GM12878 (cell line): ENCODE results near the gene TMPRSS6. TPM values are rescaled to one million over a fixed set of nuclear protein-coding genes. Genes with fewer than 3 reads are reported as not detected.

Experiments
- ATAC-seq: fragments of 200-7000 bp; cut with Tn5 transposase; 3 replicates; pipeline ENCODE4 v1.9.1; 2020; ENCODE audit warnings: mild to moderate bottlenecking, moderate library complexity
- BruUV-seq: library from RNA; stranded (reverse); fragments of 400-500 nt; replicated peaks from 2 replicates; lab custom pipeline; 2021; lab: Mats Ljungman, UMichigan
- CTCF ChIA-PET: fragments of 300-600 bp; sonication (Branson Sonifier 250); formaldehyde crosslinking; extraction: SDS; loops from one replicate; lab custom pipeline; 2021; ENCODE audit warnings: inconsistent platforms; lab: Yijun Ruan, JAX
- POLR2A ChIA-PET: fragments of 350-600 bp; formaldehyde crosslinking; extraction: SDS; loops from one replicate; lab custom pipeline; 2021; ENCODE audit warnings: inconsistent platforms; lab: Charles Lee
- RAD21 ChIA-PET: fragments of 300-600 bp; sonication (Branson Sonifier 250); formaldehyde crosslinking; loops from one replicate; lab custom pipeline; 2023; ENCODE audit warnings: antibody characterized with exemption; ENCODE audit not compliant: unreplicated experiment; lab: Charles Lee
- SMC1A ChIA-PET: fragments of 300-600 bp; sonication (Branson Sonifier 250); formaldehyde crosslinking; loops from one replicate; lab custom pipeline; 2023; ENCODE audit not compliant: unreplicated experiment, uncharacterized antibody; lab: Charles Lee
- DNase-seq: peaks from one replicate; pipeline ENCODE4 v3.0.0-alpha.2; 2011; ENCODE audit warnings: low read depth, low spot score
- FAIRE-seq: peaks from 3 replicates; lab custom pipeline; 2011; peaks lifted over from hg19 to GRCh38; lab: Jason Lieb, UNC
- H2AFZ ChIP-seq: 2 replicates; pipeline ENCODE4 v1.6.0; 2011; ENCODE audit warnings: low read depth, low read length, control low read depth; ENCODE audit not compliant: control insufficient read depth
- H3K27ac ChIP-seq: 2 replicates; pipeline ENCODE4 v1.5.1; 2011; ENCODE audit warnings: control low read depth; ENCODE audit not compliant: control insufficient read depth, insufficient read depth
- H3K27me3 ChIP-seq, 2 experiments: replicated peaks in 1 of 2; 2 replicates each; pipeline versions ENCODE4 v1.6.0 to v1.6.1; 2011; ENCODE audit warnings: low read length in 1 of 2; ENCODE audit not compliant: control insufficient read depth in 2 of 2, insufficient read depth in 2 of 2
- H3K36me3 ChIP-seq, 2 experiments: 2 replicates each; pipeline ENCODE4 v1.5.1; 2011; ENCODE audit warnings: low read length in 1 of 2; ENCODE audit not compliant: control insufficient read depth in 2 of 2, insufficient read depth in 2 of 2
- H3K4me1 ChIP-seq: 2 replicates; pipeline ENCODE4 v1.6.1; 2011; ENCODE audit warnings: mild to moderate bottlenecking, low read length, moderate library complexity, mixed read lengths; ENCODE audit not compliant: control insufficient read depth, insufficient read depth
- H3K4me2 ChIP-seq: 2 replicates; pipeline ENCODE4 v1.6.0; 2011; ENCODE audit warnings: control low read depth; ENCODE audit not compliant: control insufficient read depth, insufficient read depth
- H3K4me3 ChIP-seq: fragments of 200-600 bp; sonication (generic); 2 replicates; pipeline ENCODE4 v1.5.1; 2016
- H3K79me2 ChIP-seq: 2 replicates; pipeline ENCODE4 v1.6.0; 2011; ENCODE audit warnings: low read length; ENCODE audit not compliant: control insufficient read depth, insufficient read depth
- H3K9ac ChIP-seq: 2 replicates; pipeline ENCODE4 v1.8.0; 2011; ENCODE audit warnings: low read length, control low read depth, mixed read lengths; ENCODE audit not compliant: control insufficient read depth, insufficient read depth
- H3K9me3 ChIP-seq: replicated peaks from 3 replicates; pipeline ENCODE4 v1.5.1; 2011; ENCODE audit warnings: mild to moderate bottlenecking, low read length; ENCODE audit not compliant: control insufficient read depth, insufficient read depth
- H4K20me1 ChIP-seq: 2 replicates; pipeline ENCODE4 v1.6.0; 2011; ENCODE audit not compliant: control insufficient read depth, insufficient read depth
- BRCA1 ChIP-seq: IDR thresholded peaks from 2 replicates; pipeline ENCODE4 v1.6.1; 2011; ENCODE audit warnings: low read depth, low read length, improper control_type of control experiment
- CBFB ChIP-seq: IDR thresholded peaks from 2 replicates; pipeline ENCODE4 v1.6.1; 2016; ENCODE audit warnings: antibody characterized with exemption, low read depth
- DPF2 ChIP-seq: fragments of 450-650 bp; IDR thresholded peaks from 2 replicates; pipeline ENCODE4 v1.6.1; 2017; ENCODE audit warnings: mild to moderate bottlenecking
- EZH2 ChIP-seq: IDR thresholded peaks from 2 replicates; pipeline ENCODE4 v1.6.1; 2012; ENCODE audit warnings: low read depth, mild to moderate bottlenecking, control low read depth, inconsistent platforms, low read length, borderline replicate concordance; ENCODE audit not compliant: control insufficient read depth
- FOXM1 ChIP-seq: IDR thresholded peaks from 2 replicates; pipeline ENCODE4 v1.6.1; 2012; ENCODE audit warnings: low read depth, mild to moderate bottlenecking, inconsistent platforms, low read length, moderate library complexity
- HDGF ChIP-seq: fragments of 450-650 bp; IDR thresholded peaks from 2 replicates; pipeline ENCODE4 v1.6.1; 2016; ENCODE audit warnings: antibody characterized with exemption
- IRF4 ChIP-seq: IDR thresholded peaks from 2 replicates; pipeline ENCODE4 v1.6.1; 2011; ENCODE audit warnings: low read depth, low read length
- MEF2A ChIP-seq: IDR thresholded peaks from 2 replicates; pipeline ENCODE4 v1.6.1; 2011; ENCODE audit warnings: low read depth, mild to moderate bottlenecking, low read length, moderate library complexity; ENCODE audit not compliant: insufficient read depth
- PAX5 ChIP-seq: IDR thresholded peaks from 2 replicates; pipeline ENCODE4 v1.6.1; 2011; ENCODE audit warnings: low read depth, low read length, borderline replicate concordance
- RFX5 ChIP-seq: IDR thresholded peaks from 2 replicates; pipeline ENCODE4 v1.6.1; 2011; ENCODE audit warnings: low read depth, low read length, improper control_type of control experiment
- STAT1 ChIP-seq: fragments of 450-650 bp; conservative IDR thresholded peaks from 2 replicates; pipeline ENCODE4 v1.6.1; 2014; ENCODE audit warnings: antibody characterized with exemption, mild to moderate bottlenecking
- SUZ12 ChIP-seq: fragments of 200-600 bp; sonication (generic); IDR thresholded peaks from one replicate; pipeline ENCODE4 v1.6.1; 2018; ENCODE audit warnings: antibody characterized with exemption, mild to moderate bottlenecking; ENCODE audit not compliant: unreplicated experiment
- WGBS: methylation state at CpG from one replicate; pipeline ENCODE4 v1.1.6; 2016; ENCODE audit warnings: low lambda C conversion rate; ENCODE audit not compliant: insufficient replicate concordance, insufficient coverage; ENCODE audit errors: missing lambda C conversion rate; 5-methylcytosine and 5-hydroxymethylcytosine counted together
- in situ Hi-C: fragments of 300-500 bp; cut with MboI; formaldehyde crosslinking; loops from 9 replicates; pipeline ENCODE4 v1.14.3; 2018; ENCODE audit warnings: mixed read lengths
- intact Hi-C: fragments of 100-400 bp; cut with micrococcal nuclease; formaldehyde crosslinking; loops from one replicate; pipeline ENCODE4 v1.14.2; 2022; ENCODE audit not compliant: unreplicated experiment
- polyA plus RNA-seq, 11 experiments: library from polyadenylated mRNA; depleted of rRNA in 4 of 11; unstranded in 6 of 11; stranded (reverse) in 5 of 11; fragments of >200 nt; fragmentation: Nextera tagmentation in 4 of 11; fragmentation: Illumina TruSeq in 1 of 11; extraction: Ambion mirVana in 4 of 11; extraction: Trizol in 1 of 11; gene quantifications; 1 replicate in 1 of 11; 2 replicates in 10 of 11; pipeline versions ENCODE4 v1.2.1 to v1.2.3, GENCODE V29; 2011 to 2016; ENCODE audit warnings: inconsistent platforms in 2 of 11, missing spikeins in 2 of 11, low read depth in 1 of 11
- total RNA-seq, 4 experiments: library from RNA; depleted of rRNA in 3 of 4; stranded (reverse); fragments of >200 nt in 3 of 4; fragmentation: Illumina TruSeq in 1 of 4; extraction: Trizol in 1 of 4; gene quantifications; 2 replicates each; pipeline versions ENCODE4 v1.2.1 to v1.2.3, GENCODE V29; 2013 to 2021
- TF ChIP-seq, protein P1 (sequence below): fragments of 450-650 bp; IDR thresholded peaks from 2 replicates; pipeline ENCODE4 v1.6.1; 2018; ENCODE audit warnings: mild to moderate bottlenecking, low read depth, moderate library complexity; ENCODE audit not compliant: partially characterized antibody

TMPRSS6 gene
- total and polyA plus RNA-seq, 10 of the 15 experiments (the other 5 are each of a cell fraction or from before 2014, with no cell fraction given), result 0.06 to 0.69 (median 0.19) TPM; not detected in 6

- TF ChIP-seq, protein P1, sequence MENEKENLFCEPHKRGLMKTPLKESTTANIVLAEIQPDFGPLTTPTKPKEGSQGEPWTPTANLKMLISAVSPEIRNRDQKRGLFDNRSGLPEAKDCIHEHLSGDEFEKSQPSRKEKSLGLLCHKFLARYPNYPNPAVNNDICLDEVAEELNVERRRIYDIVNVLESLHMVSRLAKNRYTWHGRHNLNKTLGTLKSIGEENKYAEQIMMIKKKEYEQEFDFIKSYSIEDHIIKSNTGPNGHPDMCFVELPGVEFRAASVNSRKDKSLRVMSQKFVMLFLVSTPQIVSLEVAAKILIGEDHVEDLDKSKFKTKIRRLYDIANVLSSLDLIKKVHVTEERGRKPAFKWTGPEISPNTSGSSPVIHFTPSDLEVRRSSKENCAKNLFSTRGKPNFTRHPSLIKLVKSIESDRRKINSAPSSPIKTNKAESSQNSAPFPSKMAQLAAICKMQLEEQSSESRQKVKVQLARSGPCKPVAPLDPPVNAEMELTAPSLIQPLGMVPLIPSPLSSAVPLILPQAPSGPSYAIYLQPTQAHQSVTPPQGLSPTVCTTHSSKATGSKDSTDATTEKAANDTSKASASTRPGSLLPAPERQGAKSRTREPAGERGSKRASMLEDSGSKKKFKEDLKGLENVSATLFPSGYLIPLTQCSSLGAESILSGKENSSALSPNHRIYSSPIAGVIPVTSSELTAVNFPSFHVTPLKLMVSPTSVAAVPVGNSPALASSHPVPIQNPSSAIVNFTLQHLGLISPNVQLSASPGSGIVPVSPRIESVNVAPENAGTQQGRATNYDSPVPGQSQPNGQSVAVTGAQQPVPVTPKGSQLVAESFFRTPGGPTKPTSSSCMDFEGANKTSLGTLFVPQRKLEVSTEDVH, result no peak
- TF ChIP-seq RFX5, result no peak
- no peak for TF ChIP-seq MEF2A
These were observed 72.7 kb downstream of the TMPRSS6 start (continued) for GRCh38 chr22:37036655-37037377.

DNA sequence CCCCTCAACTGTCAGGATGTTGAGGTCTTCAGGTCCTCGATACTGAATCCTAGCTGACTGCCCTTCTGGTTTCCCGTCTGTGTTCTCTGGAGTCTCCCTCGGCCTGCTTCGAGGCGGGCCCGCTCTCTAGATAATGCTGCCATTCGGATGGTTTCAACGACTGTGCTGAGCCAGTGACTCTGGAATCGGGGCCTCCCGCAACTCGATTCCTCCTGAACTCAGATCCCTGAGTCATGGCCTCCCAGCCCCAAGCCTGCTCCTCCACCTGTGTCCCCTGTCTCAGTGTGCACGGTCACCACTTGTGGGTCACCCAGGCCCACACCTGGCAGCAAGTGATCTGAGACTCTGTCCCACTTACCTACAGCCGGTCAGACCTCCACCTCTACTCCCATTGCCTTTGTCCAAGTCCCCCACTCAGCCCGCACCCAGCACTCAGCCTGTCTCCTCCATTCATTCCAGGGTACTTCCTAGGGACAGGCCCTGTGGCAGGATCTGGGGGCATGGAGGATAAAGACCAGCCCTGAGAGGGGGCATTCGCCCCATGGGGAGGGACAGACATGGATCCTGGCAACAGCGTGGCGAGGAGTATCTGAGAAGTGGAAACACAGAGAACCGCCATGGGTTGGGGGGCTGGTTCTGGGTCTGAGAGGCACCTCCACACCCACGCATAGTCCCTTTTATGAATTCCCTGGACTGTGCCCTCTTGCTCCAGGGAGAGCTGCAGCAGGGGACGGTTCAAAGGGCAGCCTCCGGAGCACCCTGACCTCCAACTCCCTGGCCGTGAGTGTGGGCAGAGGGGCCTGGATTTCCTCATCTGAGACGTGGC lies 75.7 kb downstream of the TMPRSS6 start:
- intact Hi-C loops, result no loop called here
- no peak for ATAC-seq
- Histone ChIP-seq H3K9me3 (no peaks in the 10 kb centered on the region), H3K27me3 (no peaks in the 10 kb centered on the region; a peak in 1 of 4 replicates), H2AFZ (no peak overlapping the region), H3K4me1 (no peaks in the 10 kb centered on the region), H3K27ac (no peak overlapping the region), H3K4me3 (no peak overlapping the region), H3K9ac (no peak overlapping the region), H4K20me1 (no peaks in the 10 kb centered on the region), H3K4me2 (no peak overlapping the region), H3K79me2 (no peaks in the 10 kb centered on the region), H3K36me3 (no peaks in the 10 kb centered on the region)
- POLR2A ChIA-PET, result no interaction called here
- DNase-seq, result no peak
- SMC1A ChIA-PET, result no interaction called here
- RAD21 ChIA-PET, result no interaction called here
- TF ChIP-seq HDGF, result no peak
- no peak for TF ChIP-seq DPF2
- no peak for TF ChIP-seq SUZ12
- TF ChIP-seq BRCA1, result no peak
- no peak for TF ChIP-seq EZH2
- TF ChIP-seq PAX5, result no peak
- no peak for TF ChIP-seq IRF4
- no peak for TF ChIP-seq STAT1
- no peak for TF ChIP-seq FOXM1
- TF ChIP-seq CBFB, result no peak
- no peak for FAIRE-seq
- CTCF ChIA-PET, result interaction anchor here (2.4 to 3.3 kb wide), 2 partner anchors 10 to 12 kb away, joined by 15 to 17 read pairs; no protein-coding TSS in a partner anchor
- 56% methylated on average over 23 of the region's 23 CpGs for WGBS
- no TSS peak for BruUV-seq
- in situ Hi-C loops, result no loop called here
